Measurements from ENCODE around the gene ASPM.
"Not testable (repeated sequence)": the region's sequence is repeated elsewhere in the genome, so short reads cannot be mapped to it uniquely, and the experiment has no call there.

Gene ASPM

DNA sequence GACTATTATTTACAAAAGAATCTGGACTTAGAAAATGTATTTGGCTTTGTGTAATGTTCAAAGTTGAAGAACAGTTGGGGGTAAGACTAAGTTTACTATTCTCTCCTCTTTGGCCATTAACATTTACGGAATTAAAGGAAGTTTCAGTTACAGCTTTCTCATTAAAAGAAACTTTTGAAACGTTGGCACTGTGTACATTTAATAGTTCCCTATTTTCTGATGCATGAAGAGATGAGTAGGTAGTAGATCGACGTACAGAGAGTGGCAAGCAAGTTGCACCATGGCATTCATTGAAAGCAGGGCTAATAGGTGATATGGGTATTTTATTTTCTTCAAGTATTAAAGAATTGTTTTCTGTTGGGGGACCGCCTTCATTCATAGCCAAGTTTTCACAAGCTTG, 3.2 kb downstream of the ASPM start:
- DNase-seq (ENCODE audit: low spot score): no peak

DNA sequence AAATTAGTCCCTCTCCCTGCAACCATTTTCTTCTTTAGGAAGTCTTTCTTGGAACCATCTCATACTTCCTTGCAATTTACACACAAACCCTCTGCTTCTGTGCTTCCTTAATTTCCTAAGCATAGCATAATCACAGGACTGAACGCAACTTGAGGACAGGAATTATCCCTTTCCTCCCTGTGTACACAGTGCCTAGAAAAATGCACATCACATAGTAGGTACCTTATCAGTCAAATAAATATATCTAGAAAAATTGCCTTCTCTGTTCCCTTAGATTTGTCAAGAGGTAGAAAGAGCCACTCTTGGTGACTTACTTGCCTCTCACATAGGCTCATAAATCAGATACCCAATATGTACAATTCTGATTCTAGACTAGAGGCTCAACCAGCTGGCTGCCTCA, 4.9 kb downstream of the ASPM start:
- no peak for DNase-seq (ENCODE audit: low spot score)

DNA sequence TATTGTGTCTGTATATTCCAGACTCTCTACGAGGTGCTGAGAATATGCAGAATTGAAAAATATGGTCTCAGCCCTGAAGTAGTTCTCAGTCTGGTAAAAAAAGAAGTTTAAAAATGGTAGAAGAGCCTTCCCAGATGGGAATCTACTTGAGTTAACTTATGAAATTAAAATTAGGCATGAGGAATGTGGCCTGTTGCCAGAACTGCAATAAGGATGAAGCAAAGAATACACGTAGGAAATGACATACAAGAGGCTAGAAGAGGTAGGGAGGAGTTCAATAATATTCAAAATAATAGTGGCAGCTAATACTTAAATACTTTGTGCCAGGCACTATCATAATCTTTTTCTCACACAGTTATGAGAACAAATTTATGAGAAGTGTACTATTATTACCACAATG, 6.3 kb downstream of the ASPM start:
- DNase-seq (ENCODE audit: low spot score): no peak

DNA sequence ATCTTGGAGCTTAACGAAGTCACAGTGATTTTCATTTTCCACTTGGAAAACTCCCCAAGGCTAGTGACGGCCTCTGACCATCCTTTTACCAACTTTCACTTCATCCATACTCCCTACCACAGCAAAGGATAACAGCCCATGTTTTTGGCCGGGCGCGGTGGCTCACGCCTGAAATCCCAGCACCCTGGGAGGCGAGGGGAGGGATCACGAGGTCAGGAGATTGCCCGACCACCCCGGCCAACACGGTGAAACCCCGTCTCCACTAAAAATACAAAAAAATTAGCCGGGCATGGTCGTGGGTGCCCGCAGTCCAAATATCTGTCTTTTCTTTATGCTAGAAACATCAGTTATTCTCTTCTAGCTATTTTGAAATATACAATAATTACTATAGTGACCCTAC, 7.3 kb downstream of the ASPM start:
- no peak for DNase-seq (ENCODE audit: low spot score)

DNA sequence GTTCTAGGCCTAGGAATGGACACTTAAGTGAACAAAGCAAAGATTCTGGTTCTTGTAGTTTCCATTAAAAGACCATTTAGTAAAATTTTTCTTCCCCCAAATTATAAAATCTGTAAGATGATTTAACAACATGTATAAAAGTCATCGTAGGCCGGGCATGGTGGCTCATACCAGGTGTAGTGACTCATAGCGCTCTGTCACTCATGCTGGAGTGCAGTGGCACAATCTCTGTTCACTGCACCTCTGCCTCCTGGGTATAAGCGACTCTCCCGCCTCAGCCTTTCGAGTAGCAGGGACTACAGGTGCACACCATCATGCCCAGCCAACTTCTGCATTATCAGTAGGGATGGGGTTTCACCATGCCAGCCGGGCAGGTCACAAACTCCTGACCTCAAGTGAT, 9.1 kb downstream of the ASPM start:
- no peak for DNase-seq (ENCODE audit: low spot score)

DNA sequence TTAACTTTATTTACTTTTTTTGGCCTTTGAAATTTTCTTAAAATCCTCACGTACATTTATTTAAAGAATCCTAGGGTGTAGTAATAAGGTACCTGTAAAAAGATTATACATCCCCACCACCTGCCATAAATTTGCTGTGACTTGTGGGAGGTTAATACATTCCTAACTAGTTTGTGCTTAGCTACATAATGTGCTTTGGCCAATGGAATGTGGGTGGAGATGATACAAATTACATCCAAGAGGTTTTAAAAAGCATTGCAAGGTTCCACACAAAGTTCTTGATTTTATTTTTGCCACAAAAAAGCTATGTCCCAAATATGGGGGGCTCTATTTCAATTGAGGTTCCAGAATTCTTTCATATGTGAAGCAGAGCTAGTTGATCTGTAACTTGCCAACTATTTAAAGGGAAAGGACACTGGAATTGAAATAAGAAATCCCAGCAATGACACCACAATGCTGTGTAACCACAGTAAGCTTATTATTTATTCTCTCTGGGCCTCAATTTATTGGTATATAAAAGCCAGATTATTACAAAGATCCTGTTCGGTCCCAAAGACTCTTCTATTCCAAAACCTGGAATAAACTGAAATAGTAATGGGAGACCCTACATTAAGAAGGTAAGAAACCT, 15.7 kb downstream of the ASPM start:
- no peak for DNase-seq (ENCODE audit: low spot score)

DNA sequence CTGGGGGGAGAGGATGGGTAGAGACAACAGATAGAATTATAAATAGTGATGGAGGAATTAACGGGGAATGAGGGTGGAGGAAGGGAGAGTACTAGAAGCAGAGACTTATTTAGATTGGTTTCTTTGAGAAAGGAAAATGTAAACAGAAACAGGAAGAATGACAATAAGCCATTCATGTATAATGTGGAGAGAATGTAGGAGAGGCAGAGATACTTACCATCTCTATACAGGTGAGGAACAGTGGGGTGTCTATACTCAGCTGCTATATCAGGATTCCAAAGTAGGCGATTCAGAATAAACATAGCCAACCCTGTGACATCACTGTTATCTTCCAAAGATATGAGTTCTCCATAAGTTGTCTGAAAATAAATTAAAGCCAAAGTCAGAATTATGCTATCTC, 16.8 kb downstream of the ASPM start:
- DNase-seq (ENCODE audit: low spot score): no peak

DNA sequence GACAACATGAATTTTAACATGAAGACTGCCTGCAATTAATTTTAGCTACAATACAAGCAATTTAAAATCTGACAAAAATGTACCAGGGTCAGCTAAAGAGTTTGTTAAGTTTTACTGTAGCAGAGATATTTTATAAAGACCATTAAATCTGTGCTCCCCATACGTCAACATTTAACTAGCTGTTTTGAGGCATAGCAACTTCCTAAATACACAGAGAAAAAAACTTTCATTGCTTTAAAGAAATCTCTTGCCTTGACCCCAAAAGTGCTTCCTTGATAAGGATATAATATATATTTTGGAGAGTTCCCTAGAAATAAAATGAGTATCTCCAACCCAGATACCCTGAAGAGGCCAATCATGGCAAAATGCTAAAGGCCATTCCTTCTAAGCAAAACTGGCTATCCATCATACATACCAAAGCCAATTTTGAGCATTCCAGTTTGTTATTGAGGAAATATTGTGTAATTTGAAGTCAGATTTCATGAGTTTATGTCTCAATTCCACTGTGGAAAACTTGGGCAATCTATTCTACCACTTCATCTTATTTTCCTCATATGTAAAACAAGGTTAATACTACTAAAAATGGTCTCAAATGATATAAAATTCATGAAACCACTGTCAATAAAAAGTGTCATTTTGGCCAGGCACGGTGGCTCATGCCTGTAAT, 19.1 kb downstream of the ASPM start:
- DNase-seq (ENCODE audit: low spot score): no peak

DNA sequence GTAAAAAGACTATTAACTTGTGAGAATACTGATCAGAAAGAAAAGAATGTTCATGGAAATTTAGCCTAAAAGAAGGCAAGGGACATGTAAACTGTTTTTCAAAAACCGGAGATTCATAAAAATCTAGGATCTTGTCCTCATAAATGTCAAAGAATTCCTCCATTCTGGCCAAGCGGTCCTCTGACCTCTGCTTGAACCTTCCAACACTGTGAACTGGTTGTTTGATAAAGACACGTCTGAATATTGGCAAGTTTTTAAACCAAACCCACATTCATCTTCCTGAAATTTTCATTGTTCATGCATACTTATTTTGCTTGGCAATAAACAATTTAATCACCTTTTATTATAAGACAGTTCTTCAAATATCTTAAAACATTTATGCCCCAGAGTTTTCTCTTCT, 19.8 kb downstream of the ASPM start:
- DNase-seq (ENCODE audit: low spot score): no peak

DNA sequence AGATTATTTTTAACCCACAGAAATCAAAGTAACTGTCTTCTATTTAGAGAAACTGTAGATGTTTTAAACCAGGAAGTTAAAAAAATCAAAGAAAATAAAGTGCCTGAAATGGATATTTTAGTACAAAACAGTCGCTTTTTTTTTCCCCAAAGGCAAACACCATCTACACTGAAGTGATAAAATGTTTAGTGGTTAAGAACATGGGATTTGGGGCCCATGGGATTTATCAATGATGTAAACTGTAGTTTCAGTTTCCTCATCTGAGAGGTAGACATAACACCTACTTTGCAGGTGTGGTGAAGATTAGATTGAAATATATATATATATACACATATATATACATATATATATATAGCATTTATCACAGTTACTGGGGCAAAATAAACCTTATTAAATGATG, 22.1 kb downstream of the ASPM start:
- no peak for DNase-seq (ENCODE audit: low spot score)

DNA sequence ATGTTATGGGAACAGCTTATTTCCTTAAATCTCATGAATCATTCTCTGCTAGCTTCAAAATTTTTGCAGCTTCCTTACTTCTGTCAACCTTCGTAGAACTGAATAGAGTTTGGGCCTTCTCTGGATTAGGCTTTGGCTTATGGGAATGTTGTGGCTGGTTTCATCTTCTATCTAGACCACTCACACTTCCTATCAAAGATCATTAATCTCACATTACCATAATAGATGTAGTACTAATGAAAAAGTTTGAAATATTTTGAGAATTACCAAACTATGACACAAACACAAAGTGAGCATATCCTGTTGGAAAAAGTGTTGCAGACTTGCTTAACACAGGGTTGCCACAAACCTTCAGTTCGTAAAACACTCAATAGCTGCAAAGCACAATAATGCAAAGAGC, 30.3 kb downstream of the ASPM start:
- DNase-seq (ENCODE audit: low spot score): no peak

DNA sequence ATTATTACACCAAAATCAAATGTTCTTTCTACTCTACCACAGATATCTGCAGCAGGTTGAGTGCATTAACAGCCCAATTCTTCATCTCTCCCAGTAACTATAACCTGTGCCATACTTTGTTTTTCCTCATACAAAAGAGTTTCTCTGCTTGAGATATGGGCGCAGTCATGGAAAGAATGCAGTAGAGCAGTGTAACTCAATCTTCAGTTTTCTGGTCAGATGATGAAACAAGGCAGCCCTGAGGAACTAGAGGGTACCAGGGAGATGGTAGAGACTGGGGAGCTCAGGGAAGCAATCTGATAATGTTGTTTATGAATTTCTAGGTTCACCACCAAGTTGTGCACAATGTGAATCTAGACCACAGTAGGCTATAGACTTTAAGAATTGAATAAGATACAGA, 39.6 kb downstream of the ASPM start:
- DNase-seq (ENCODE audit: low spot score): no peak

DNA sequence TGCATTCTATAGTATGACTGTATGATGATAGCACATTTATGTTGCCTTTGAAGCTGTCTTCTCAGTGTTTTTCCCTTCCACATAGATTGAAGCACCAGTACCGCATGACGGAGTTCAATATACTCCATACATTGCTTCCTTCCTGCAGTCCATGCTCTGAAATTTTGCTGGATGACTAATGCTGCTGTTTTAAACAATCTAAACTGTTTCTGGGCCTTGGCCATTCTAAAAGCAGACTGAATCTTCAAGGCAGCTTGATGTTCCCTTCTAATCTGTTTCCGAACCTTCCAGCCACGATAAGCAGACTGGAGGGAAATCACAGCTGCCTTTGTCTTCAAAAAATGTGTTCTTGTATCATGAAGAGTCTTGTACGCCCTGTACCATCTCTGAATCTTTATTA, 43.2 kb downstream of the ASPM start:
- no peak for DNase-seq (ENCODE audit: low spot score)

DNA sequence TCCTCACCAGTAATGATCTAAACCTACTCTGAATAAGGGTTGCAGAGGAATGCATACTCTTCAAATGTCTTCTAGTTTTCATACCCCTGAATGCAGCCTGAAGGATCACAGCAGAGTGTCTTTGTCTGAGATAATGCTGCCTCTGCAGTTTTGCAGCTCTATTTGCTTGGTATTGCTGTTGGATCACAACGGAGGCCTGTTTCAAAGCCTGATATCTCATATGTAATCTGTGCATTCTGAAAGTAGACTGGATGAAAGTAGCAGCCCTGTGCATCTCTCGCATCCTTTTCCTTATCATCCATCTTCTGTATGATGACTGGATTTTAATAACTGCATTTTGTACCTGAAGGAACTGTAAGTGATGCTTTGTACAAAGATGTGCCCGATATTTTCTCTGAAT, 44.5 kb downstream of the ASPM start:
- no peak for DNase-seq (ENCODE audit: low spot score)

DNA sequence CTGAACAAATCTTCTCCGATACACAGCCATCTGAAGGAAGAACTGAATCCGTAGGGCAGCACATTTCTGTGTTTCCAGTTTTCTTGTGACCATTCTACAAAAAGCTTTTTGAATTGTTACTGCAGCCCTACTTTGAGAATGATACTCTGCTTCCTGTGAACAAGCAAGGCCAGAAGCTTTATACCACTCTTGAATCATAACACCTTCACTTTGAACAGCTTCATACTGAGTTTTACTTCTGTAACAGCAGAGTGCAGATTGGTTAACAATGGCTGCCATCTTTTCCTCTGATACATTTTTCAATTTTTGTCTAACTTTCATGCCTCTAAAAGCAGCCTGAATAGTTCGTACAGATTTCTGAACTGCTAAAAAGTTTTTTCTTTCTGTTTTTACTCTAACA, 45.8 kb downstream of the ASPM start:
- DNase-seq (ENCODE audit: low spot score): no peak

DNA sequence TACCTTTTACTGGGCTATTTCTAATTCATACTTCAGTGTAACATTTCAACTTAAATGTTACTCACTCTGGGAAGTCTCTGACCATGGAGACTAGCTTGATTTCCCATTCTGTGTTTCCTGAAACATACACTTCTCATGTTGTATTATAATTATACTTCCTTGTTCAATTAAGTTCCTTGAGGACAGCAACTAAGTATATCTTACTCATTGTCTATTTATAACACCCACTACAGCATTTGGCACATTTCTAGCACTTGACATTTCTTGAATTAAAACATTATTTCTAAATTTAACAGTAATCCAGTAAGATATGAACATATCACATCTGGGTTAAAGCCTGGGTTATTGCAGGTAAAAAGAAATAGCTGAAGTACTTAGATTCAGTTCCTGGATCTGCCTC, 47.0 kb downstream of the ASPM start:
- no peak for DNase-seq (ENCODE audit: low spot score)

DNA sequence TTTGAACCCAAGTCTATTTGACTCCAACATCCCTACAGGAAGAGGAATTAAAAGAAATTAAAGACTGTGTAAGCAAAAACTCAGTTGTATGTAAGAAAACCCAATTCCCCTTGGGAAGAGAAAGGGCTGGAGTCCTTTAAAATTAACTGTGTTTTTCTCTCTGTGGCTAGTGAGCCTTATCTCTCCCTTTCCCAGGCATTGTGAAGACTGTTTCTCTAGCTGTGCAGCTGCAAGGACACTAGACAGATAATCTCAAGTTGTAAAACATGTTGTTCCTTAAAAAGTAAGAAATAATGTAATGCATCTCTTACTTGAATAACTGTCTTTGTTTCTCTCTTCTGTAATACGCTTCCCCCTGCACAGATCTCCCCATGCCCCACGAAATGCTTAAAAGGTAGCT, 49.5 kb downstream of the ASPM start:
- DNase-seq (ENCODE audit: low spot score): not testable (repeated sequence)

DNA sequence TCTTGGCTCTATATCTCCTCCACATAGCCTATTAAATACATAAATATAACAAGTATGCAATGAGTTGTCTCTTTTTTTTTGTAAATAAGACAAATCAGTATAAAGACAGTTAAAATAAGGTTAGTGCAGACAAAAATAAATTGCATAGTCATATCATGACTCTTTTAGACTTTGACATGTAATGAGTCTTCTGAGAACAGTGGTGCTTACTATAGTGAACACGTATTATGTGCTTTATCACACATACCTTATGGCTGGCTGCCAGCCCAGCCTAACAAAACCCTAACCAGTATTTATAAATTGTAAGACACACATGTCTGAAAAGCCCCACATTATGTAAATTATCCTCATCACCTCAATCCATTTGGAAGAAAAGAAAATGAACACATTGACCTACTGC, 50.3 kb downstream of the ASPM start:
- no peak for DNase-seq (ENCODE audit: low spot score)

DNA sequence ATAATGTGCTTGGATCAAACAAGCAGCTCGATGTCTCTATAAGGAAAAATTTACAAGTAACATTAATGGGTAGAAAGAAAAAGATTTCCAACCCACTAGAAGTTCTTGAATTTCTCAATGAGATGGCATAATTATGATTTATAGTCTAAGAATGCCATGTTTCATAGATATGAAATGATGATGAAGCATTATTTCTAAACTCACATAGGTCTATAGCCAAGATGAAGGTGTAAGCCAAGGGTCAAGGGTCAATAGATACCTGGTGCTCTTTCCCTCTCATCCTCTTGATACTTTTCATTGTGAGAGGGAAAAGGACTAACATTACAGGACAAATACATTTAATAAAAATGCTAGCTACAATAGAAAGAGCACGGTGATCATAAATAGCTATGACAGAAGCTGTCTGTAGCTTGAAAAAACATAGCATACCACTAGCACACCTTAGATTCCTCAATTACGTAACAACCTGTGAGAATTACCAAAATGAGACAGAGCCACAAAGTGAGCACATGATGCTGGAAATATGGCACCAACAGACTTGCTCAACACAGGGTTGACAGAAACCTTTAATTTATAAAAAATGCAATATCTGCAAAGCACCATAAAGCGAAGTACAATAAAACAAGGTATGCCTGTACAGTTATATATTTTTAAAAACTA, 53.1 kb downstream of the ASPM start:
- DNase-seq (ENCODE audit: low spot score): no peak

DNA sequence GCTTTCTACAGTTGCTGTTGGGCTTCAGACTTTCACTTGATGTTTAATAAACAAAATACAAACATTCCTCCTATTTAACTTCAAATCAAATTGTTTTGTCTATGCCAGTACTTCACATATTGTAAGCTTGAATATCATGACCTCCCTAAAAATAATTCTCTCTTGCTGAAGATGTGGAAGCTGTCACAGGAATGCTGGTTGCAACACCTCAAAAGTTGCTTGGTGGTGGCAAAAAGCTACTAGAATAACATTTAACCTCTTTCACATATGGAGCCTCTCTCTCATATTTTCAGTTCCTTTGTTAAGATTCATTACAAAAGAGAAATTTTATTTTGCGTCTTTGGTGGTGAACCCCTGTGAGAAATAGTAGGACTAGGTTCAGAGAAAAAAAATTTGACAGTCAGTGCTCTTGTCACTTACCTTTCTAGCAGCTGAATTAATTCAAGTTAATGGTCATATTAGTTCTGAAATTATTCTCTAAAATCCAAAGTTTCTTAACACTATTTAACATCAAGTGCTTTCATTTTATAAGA, 53.9 kb downstream of the ASPM start:
- DNase-seq (ENCODE audit: low spot score): no peak

DNA sequence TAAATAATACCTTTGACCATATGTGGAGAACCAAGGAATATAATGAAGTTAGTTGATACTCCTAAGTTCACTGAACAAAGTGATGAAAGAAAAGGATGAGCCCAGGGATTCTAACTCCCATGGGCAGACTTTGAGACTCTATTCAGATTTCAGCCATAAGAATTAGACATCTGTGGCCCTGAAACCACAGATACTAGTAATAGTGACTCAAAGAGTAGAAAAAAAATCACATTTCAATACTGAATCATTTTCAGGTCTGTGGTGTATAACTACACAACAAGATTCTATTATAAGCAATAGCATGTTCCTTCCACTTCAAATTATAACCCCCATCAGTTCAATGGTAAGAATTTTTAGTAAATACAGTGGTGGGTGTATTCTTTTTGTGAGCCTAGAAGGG, 63.0 kb downstream of the ASPM start:
- DNase-seq (ENCODE audit: low spot score): no peak

DNA sequence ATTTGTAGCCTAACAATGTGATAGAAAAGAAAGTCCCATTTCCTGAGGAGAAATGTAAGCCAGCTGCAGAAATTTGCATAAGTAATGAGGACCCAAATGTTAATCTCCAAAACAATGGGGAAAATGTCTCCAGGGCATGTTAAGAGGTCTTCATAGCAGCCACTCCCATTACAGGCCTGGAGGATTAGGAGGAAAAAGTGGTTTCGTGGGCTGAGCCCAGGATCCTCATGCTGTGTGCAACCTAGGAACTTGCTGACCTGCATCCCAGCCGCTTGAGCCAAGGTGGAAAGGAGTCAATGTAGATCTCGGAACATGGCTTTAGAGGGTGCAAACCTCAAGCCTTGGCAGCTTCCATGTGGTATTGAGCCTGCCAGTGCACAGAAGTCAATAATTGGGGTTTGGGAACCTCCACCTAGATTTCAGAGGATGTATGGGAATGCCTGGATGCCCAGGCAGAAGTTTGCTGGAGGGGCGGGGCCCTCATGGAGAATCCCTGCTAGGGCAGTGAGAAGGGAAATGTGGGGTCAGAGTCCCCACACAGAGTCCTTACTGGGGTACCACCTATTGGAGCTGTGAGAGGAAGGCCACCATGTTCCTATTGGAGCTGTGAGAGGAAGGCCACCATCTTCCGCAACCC, 65.2 kb downstream of the ASPM start:
- DNase-seq (ENCODE audit: low spot score): no peak

DNA sequence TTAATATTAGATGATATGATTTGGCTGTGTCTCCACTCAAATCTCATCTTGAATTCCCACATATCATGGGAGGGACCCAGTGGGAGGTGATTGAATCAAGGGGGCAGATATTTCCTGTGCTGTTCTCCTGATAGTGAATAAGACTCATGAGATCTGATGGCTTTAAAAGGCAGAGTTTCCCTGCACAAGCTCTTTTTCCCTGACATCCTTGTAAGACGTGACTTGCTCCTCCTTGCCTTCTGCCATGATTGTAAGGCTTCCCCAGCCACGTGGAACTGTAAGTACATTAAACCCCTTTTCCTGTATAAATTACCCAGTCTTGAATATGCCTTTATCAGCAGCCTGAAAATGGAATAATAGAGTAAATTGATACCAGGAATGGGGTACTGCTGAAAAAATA, 66.1 kb downstream of the ASPM start:
- no peak for DNase-seq (ENCODE audit: low spot score)
